Neural cell (in vitro differentiated cells): ENCODE results near the gene DENND4C. TPM values are rescaled to one million over a fixed set of nuclear protein-coding genes. Genes with fewer than 3 reads are reported as not detected.
"Not testable (repeated sequence)": the region's sequence is repeated elsewhere in the genome, so short reads cannot be mapped to it uniquely, and the experiment has no call there.

Source experiments
- H2AFZ ChIP-seq: fragments of 200-600, 300-800 bp; sonication (generic), shearing (Covaris generic); 2 replicates; pipeline ENCODE4 v1.6.0; 2014; ENCODE audit warnings: low read depth, mild to moderate bottlenecking, antibody characterized with exemption, low read length, moderate library complexity
- H3F3A ChIP-seq: fragments of 200-600 bp; shearing (Covaris generic); 2 replicates; pipeline ENCODE4 v1.6.1; 2016; ENCODE audit warnings: mild to moderate bottlenecking, moderate library complexity, mixed read lengths, antibody characterized with exemption, low read length; ENCODE audit not compliant: insufficient read depth, poor library complexity, severe bottlenecking
- H3K27ac ChIP-seq: fragments of 200-600, 300-800 bp; sonication (generic), shearing (Covaris generic); 2 replicates; pipeline ENCODE4 v1.5.1; 2014; ENCODE audit warnings: mild to moderate bottlenecking, low read length, moderate library complexity
- H3K27me3 ChIP-seq: fragments of 300-800, 200-600 bp; sonication (generic), shearing (Covaris generic); 2 replicates; pipeline ENCODE4 v1.6.0; 2014; ENCODE audit warnings: mild to moderate bottlenecking, low read depth, low read length, moderate library complexity; ENCODE audit not compliant: insufficient read depth
- H3K36me3 ChIP-seq: fragments of 300-800, 200-600 bp; sonication (generic), shearing (Covaris generic); 2 replicates; pipeline ENCODE4 v1.5.1; 2014; ENCODE audit warnings: mild to moderate bottlenecking, antibody characterized with exemption, low read length, moderate library complexity; ENCODE audit not compliant: insufficient read depth
- H3K4me2 ChIP-seq: fragments of 300-800, 200-600 bp; sonication (generic), shearing (Covaris generic); 2 replicates; pipeline ENCODE4 v1.6.0; 2014; ENCODE audit warnings: mild to moderate bottlenecking, low read length
- H3K4me3 ChIP-seq: fragments of 300-800, 200-600 bp; sonication (generic), shearing (Covaris generic); 2 replicates; pipeline ENCODE4 v1.5.1; 2014; ENCODE audit warnings: mild to moderate bottlenecking, low read length, moderate library complexity
- H3K79me2 ChIP-seq: fragments of 200-600 bp; shearing (Covaris generic); replicated peaks from 2 replicates; pipeline ENCODE4 v1.6.0; 2014; ENCODE audit warnings: mild to moderate bottlenecking, low read length, moderate library complexity; ENCODE audit not compliant: insufficient read depth
- H3K9ac ChIP-seq: fragments of 300-800, 200-600 bp; sonication (generic), shearing (Covaris generic); 2 replicates; pipeline ENCODE4 v1.6.1; 2016; ENCODE audit warnings: mild to moderate bottlenecking, low read length, mixed read lengths
- H3K9me2 ChIP-seq: fragments of 200-600 bp; shearing (Covaris generic); 2 replicates; pipeline ENCODE4 v1.6.1; 2016; ENCODE audit warnings: mild to moderate bottlenecking, low read length, mixed read lengths; ENCODE audit not compliant: insufficient read depth
- H3K9me3 ChIP-seq: fragments of 200-600, 300-800 bp; sonication (generic), shearing (Covaris generic); 2 replicates; pipeline ENCODE4 v1.6.1; 2016; ENCODE audit warnings: mild to moderate bottlenecking, mixed run types, low read length, moderate library complexity, mixed read lengths
- H4K20me1 ChIP-seq: fragments of 200-600 bp; shearing (Covaris generic); 2 replicates; pipeline ENCODE4 v1.6.1; 2016; ENCODE audit warnings: mild to moderate bottlenecking, mixed run types; ENCODE audit not compliant: insufficient read depth
- CTCF ChIP-seq: fragments of 450-650 bp; IDR thresholded peaks from 2 replicates; pipeline ENCODE4 v1.5.1; 2014; ENCODE audit warnings: antibody characterized with exemption, mild to moderate bottlenecking, moderate library complexity; ENCODE audit not compliant: poor library complexity, severe bottlenecking
- EP300 ChIP-seq: fragments of 450-650 bp; conservative IDR thresholded peaks from 2 replicates; pipeline ENCODE4 v1.6.1; 2014; ENCODE audit warnings: antibody characterized with exemption, mild to moderate bottlenecking, moderate library complexity; ENCODE audit not compliant: poor library complexity, severe bottlenecking
- EZH2 ChIP-seq: fragments of 200-600, 300-800 bp; shearing (Covaris generic), sonication (generic); IDR thresholded peaks from 2 replicates; pipeline ENCODE4 v1.6.1; 2014; ENCODE audit warnings: antibody characterized with exemption, low read length, borderline replicate concordance, mild to moderate bottlenecking; ENCODE audit not compliant: insufficient read depth, poor library complexity, severe bottlenecking
- MXI1 ChIP-seq: fragments of 450-650 bp; conservative IDR thresholded peaks from 2 replicates; pipeline ENCODE4 v1.6.1; 2014; ENCODE audit warnings: antibody characterized with exemption, mild to moderate bottlenecking; ENCODE audit not compliant: poor library complexity, severe bottlenecking
- POLR2AphosphoS5 ChIP-seq: IDR thresholded peaks from 2 replicates; pipeline ENCODE4 v1.6.1; 2012
- RAD21 ChIP-seq: fragments of 450-650 bp; conservative IDR thresholded peaks from 2 replicates; pipeline ENCODE4 v1.6.1; 2014; ENCODE audit warnings: antibody characterized with exemption, mild to moderate bottlenecking, moderate library complexity
- REST ChIP-seq: IDR thresholded peaks from 2 replicates; pipeline ENCODE4 v1.6.1; 2012; ENCODE audit warnings: borderline replicate concordance
- SMC3 ChIP-seq: fragments of 450-650 bp; conservative IDR thresholded peaks from 2 replicates; pipeline ENCODE4 v1.6.1; 2014; ENCODE audit warnings: antibody characterized with exemption, mild to moderate bottlenecking, moderate library complexity; ENCODE audit not compliant: poor library complexity
- TAF1 ChIP-seq: IDR thresholded peaks from 2 replicates; pipeline ENCODE4 v1.6.1; 2012; ENCODE audit warnings: low read depth
- polyA plus RNA-seq: library from polyadenylated mRNA; depleted of rRNA; stranded (reverse); fragments of >200 nt; gene quantifications from 2 replicates; pipeline ENCODE4 v1.2.3, GENCODE V29; 2014

The DENND4C gene
- polyA plus RNA-seq, 1 donor from 2014 or later: 51.8 TPM

DNA sequence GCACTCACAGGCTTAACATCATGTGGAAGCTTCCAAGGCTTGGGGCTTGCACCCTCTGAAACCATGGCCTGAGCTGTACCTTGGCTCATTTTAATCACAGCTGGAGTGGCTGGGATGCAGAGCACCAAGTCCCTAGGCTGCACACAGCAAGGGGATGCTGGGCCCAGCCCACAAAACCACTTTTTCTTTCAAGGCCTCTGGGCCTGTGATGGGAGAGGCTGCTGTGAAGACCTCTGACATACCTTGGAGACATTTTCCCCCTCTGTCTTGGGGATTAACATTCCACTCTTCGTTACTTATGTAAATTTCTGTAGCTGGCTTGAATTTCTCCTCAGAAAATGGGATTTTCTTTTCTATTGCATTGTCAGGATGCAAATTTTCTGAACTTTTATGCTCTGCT, 20.7 kb downstream of the DENND4C start:
- not testable (repeated sequence) for H3K4me2 ChIP-seq, H3K9me3 ChIP-seq, H3K27ac ChIP-seq, H3K27me3 ChIP-seq, H3K9ac ChIP-seq, H3K36me3 ChIP-seq, H3F3A ChIP-seq, H3K9me2 ChIP-seq, H4K20me1 ChIP-seq, H3K4me3 ChIP-seq, H2AFZ ChIP-seq
- H3K79me2 ChIP-seq: peaks cover 44% of the 10 kb centered on the region

DNA sequence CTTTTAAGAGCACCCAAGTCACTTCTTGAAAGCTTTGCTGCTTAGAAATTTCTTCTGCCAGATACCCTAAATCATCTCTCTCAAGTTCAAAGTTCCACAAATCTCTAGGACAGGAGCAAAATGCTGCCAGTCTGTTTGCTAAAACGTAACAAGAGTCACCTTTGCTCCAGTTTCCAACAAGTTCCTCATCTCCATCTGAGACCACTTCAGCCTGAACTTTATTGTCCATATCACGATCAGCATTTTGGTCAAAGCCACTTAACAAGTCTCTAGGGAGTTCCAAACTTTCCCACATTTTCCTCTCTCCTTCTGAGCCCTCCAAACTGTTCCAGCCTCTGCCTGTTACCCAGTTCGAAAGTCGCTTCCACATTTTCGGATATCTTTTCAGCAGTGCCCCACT, 21.1 kb downstream of the DENND4C start:
- H2AFZ ChIP-seq, H3K9me2 ChIP-seq, H3F3A ChIP-seq, H3K4me2 ChIP-seq, H3K4me3 ChIP-seq, H3K27ac ChIP-seq, H3K36me3 ChIP-seq, H4K20me1 ChIP-seq, H3K9me3 ChIP-seq, H3K27me3 ChIP-seq, H3K9ac ChIP-seq: not testable (repeated sequence)
- H3K79me2 ChIP-seq: peaks cover 44% of the 10 kb centered on the region

DNA sequence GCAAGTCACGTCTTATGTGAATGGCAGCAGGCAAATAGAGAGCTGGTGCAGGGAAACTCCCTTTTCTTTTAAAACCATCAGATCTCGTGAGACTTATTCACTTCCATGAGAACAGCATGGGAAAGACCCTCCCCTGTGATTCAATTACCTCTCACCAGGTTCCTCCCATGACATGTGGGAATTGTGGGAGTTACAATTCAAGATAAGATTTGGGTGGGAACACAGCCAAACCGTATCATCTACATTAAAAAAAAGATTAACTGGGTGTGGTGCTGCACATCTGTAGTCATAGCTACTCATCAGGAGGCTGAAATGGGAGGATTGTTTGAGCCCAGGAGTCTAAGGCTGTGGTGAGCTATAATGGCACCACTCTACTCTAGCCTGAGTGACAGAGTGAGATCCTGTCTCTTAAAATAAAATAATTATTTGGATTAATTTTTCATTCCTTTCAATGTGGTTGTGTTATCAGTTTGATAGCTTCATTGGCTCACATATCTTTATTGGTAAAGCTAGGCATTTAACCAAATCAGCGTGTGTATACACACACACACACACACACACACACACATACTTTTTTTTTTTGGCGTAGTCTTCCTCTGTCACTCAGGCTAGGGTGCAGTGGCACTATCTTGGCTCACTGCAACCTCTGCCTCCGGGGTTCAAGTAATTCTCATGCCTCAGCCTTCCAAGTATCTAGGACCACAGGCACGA, 21.8 kb downstream of the DENND4C start:
- Histone ChIP-seq H3K27me3 (no peaks in the 10 kb centered on the region), H3K27ac (no peak overlapping the region), H3K9me3 (no peaks in the 10 kb centered on the region), H4K20me1 (no peaks in the 10 kb centered on the region), H3K9ac (no peak overlapping the region), H3K79me2 (peaks cover 44% of the 10 kb centered on the region), H2AFZ (no peak overlapping the region), H3K36me3 (no peaks in the 10 kb centered on the region), H3K4me2 (no peak overlapping the region), H3F3A (no peaks in the 10 kb centered on the region), H3K4me3 (no peak overlapping the region), H3K9me2 (no peaks in the 10 kb centered on the region)
- TF ChIP-seq EZH2: no peak
- TF ChIP-seq CTCF: no peak
- no peak for TF ChIP-seq TAF1
- no peak for TF ChIP-seq MXI1

GRCh38 chr9:19252885-19253219, 22.4 kb downstream of the DENND4C start:
- Histone ChIP-seq H3K79me2 (peaks cover 44% of the 10 kb centered on the region), H2AFZ (no peak overlapping the region), H3K4me3 (no peak overlapping the region), H3K9me2 (no peaks in the 10 kb centered on the region), H4K20me1 (no peaks in the 10 kb centered on the region), H3F3A (no peaks in the 10 kb centered on the region), H3K9me3 (no peaks in the 10 kb centered on the region), H3K36me3 (no peaks in the 10 kb centered on the region), H3K27me3 (no peaks in the 10 kb centered on the region), H3K9ac (no peak overlapping the region), H3K27ac (no peak overlapping the region), H3K4me2 (no peak overlapping the region)
- no peak for TF ChIP-seq RAD21
- no peak for TF ChIP-seq TAF1
- TF ChIP-seq POLR2AphosphoS5: no peak
- TF ChIP-seq EZH2: no peak
- TF ChIP-seq SMC3: no peak
- no peak for TF ChIP-seq EP300
- no peak for TF ChIP-seq MXI1
- no peak for TF ChIP-seq CTCF
- no peak for TF ChIP-seq REST
